GM19240 (cell line): ENCODE results near the gene PTGIS.

Source experiments
- DNase-seq: peaks from one replicate; pipeline ENCODE4 v3.0.0; 2011; ENCODE audit warnings: low spot score; ENCODE audit not compliant: insufficient read length

PTGIS gene

DNA sequence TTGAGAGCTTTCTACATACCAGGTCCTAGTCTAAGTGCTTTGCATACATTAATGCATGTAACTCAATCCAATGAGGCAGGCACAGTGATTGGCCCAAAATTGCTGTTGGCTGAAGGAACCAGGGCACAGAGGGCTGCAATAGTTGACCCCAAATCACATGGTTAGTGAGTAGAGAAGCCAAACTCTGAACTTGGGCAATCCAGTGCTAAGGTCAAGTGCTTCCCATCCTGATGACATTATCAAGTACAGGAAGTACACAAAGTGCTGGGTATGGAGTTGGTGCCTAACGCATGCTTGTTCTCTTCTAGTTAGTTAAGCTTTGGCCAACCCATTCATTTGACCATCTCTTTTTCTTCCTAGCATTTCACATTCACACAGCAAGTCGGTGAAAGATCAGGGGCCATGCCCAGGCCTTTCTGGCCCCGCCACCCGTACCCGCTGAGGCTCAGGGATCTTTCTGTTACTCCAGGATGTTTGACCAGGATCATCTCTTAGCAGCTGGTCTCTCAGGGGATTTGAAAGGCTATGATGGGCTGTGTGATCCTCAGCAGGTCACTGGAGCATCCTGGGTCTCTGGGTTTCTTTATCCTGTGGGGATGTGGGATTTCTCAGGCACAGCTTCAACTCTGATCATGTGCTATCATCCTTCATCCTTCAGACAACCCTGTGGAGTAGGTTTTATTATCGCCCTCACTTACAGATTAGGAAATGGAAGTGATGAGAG is 92.5 kb downstream of the PTGIS start:
- DNase-seq, result no peak

DNA sequence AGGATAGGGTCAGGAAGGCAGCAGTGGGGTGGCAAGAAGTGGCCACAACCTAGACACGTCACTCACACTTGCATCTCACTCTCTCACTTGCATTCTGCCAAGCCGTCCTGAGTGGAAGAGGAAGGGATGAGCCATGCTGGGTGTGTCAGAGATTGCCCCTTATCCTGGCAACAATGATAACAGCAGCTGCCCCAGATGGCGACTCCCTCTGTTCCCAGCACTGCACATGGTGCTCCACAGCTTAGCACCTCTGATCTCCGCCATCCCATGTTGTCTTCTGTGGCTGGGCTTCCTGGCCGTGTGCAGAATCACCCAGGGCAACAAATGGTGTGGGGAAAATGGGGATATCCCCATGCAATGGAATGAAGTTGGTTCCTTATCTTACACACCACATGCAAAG is 96.5 kb downstream of the PTGIS start:
- DNase-seq, result no peak

- DNase-seq, result no peak
Measured at GRCh38 chr20:49470922-49471321, 97.0 kb downstream of the PTGIS start.

DNA sequence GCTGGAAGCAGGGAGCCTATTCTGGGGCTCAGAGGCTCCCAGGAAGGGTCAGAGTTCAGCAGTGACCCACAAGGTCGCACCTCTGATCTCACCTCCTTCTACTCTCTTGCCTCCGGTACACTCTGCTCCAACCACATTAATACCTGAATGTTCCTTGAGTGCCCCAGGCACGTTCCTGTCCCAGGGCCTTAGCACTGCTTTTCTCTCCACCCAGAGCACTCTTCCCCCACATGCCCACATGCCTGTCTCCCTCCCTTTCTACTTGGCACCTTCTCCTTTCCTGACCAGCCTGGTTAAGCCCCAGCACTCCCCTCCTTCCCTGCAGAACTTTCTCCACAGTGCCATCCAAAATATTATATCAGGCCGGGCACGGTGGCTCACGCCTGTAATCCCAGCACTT is 98.9 kb downstream of the PTGIS start:
- DNase-seq, result no peak

DNA sequence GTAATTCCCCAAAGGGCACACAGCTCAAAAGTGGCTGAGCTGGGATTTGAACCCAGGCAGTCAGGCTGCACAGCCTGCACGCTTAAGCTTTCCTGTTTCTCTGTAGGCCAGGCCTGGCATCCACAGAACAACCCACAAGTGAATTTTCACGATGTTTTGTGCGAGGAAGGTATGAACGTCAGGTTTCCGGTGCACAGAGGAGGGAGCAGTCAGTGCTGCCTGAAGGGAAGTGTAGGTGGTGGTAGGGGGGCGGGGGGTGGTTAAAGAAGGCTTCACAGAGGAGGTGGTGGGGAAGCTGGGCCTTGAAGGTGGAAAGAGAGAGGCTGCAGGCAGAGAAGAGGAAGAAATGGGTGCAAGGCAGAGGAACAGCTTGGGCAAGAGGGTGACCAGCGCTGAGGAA is 99.5 kb downstream of the PTGIS start:
- no peak for DNase-seq

- no peak for DNase-seq
Measured at GRCh38 chr20:49466114-49466912, 101.6 kb downstream of the PTGIS start.

DNA sequence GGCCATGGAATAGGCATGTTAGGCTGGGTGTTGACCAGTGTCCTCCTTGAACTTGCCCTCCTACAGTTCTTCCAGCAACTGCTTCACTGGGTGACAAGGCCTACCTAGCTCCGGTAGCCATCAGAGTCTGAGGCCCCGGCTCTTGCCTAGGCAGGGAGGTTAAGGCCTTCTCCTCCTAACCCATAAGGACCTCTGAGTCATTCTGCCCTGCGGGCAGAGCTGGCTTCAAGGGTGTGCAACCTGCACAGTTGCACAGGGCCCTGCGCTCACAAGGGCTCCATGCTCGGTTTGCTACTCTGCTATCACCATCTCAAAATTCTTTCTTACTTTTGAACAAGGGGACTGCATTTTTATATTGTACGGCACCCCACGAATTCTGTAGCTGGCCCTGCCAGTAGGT is 103.4 kb downstream of the PTGIS start:
- DNase-seq, result no peak

DNA sequence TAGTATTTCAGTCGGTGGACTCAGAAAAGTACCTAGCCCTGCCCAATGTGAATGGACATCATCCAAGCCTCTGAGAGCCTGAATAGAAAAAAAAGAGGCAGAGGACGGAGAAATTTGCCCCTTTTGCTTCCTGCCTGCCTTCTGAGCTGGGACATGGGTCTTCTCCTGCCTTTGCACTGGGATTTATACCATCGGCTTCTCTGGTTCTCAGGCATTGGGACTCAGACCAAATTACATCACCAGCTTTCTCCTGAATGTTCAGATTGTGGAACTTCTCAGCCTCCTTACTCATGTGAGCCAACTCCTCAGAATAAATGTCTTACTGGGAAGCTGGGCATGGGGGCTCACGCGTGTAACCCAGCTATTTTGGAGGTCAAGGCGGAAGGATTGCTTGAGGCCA is 105.3 kb downstream of the PTGIS start:
- no peak for DNase-seq

GRCh38 chr20:49461894-49462620 is 105.9 kb downstream of the PTGIS start:
- DNase-seq, result no peak

GRCh38 chr20:49460916-49461315 is 107.0 kb downstream of the PTGIS start:
- no peak for DNase-seq

- DNase-seq, result no peak
Measured at GRCh38 chr20:49460131-49460530, 107.8 kb downstream of the PTGIS start.

GRCh38 chr20:49459684-49460083 is 108.3 kb downstream of the PTGIS start:
- no peak for DNase-seq

- no peak for DNase-seq
Measured at GRCh38 chr20:49457444-49457843, 110.5 kb downstream of the PTGIS start.

GRCh38 chr20:49456646-49457045 is 111.3 kb downstream of the PTGIS start:
- DNase-seq, result no peak

- DNase-seq, result no peak
Measured at GRCh38 chr20:49455691-49456090, 112.2 kb downstream of the PTGIS start.
